NB4 (cell line): ENCODE data around the gene BLID.

Source experiments
- DNase-seq: peaks from one replicate; pipeline ENCODE4 v3.0.0; 2010; ENCODE audit warnings: low read depth
- H3K4me3 ChIP-seq: one replicate; pipeline ENCODE4 v1.5.1; 2011; ENCODE audit warnings: mild to moderate bottlenecking, low read depth, low read length, moderate library complexity
- CTCF ChIP-seq: IDR thresholded peaks from one replicate; pipeline ENCODE4 v1.5.1; 2012; ENCODE audit warnings: low read depth, low read length
- MAX ChIP-seq: IDR thresholded peaks from 2 replicates; pipeline ENCODE4 v1.6.1; 2011; ENCODE audit warnings: low read depth, low read length
- MYC ChIP-seq: IDR thresholded peaks from 2 replicates; pipeline ENCODE4 v1.6.1; 2011; ENCODE audit warnings: low read depth, low read length
- POLR2A ChIP-seq: IDR thresholded peaks from 2 replicates; pipeline ENCODE4 v1.6.1; 2011; ENCODE audit warnings: mild to moderate bottlenecking; ENCODE audit not compliant: insufficient read length; ENCODE audit errors: extremely low read depth

Gene BLID

GRCh38 chr11:122159173-122159721 lies 43.2 kb upstream of the BLID start:
- TF ChIP-seq MYC, result no peak
- no peak for TF ChIP-seq POLR2A
- TF ChIP-seq CTCF, result no peak
- TF ChIP-seq MAX, result no peak
- no peak overlapping the region for H3K4me3 ChIP-seq
- peak; percentile 18 for DNase-seq

- H3K4me3 ChIP-seq, result peak overlapping the region; percentile 65
- no peak for DNase-seq
- TF ChIP-seq CTCF, result no peak
- TF ChIP-seq MAX, result no peak
- TF ChIP-seq MYC, result no peak
- TF ChIP-seq POLR2A, result no peak
Measured at GRCh38 chr11:122158171-122158570, 42.2 kb upstream of the BLID start.

- DNase-seq, result no peak
- H3K4me3 ChIP-seq, result peak overlapping the region; percentile 65
- TF ChIP-seq POLR2A (no peak), MYC (no peak), MAX (no peak), CTCF (no peak)
Measured at GRCh38 chr11:122157653-122158161, 41.7 kb upstream of the BLID start.

- no peak for DNase-seq
- H3K4me3 ChIP-seq, result peak overlapping the region; percentile 65
- TF ChIP-seq POLR2A (no peak), CTCF (no peak), MYC (no peak), MAX (no peak)
Measured at GRCh38 chr11:122156940-122157382, 40.9 kb upstream of the BLID start.

- no peak for DNase-seq
- TF ChIP-seq MYC (no peak), CTCF (no peak), POLR2A (no peak), MAX (no peak)
- H3K4me3 ChIP-seq, result no peak overlapping the region
Measured at GRCh38 chr11:122155765-122156527, 39.9 kb upstream of the BLID start.
